AG09309 (cell line): ENCODE measurements around the gene TIGD4.
"Not testable (repeated sequence)": the region's sequence is repeated elsewhere in the genome, so short reads cannot be mapped to it uniquely, and the experiment has no call there.

Experiments
- DNase-seq: peaks from one replicate; pipeline ENCODE4 v3.0.0-alpha.2; 2010; ENCODE audit warnings: low read depth
- H3K4me3 ChIP-seq: 2 replicates; pipeline ENCODE4 v1.5.1; 2011; ENCODE audit warnings: mild to moderate bottlenecking, low read depth, low read length, moderate library complexity; ENCODE audit not compliant: control insufficient read depth
- CTCF ChIP-seq: IDR thresholded peaks from 2 replicates; pipeline ENCODE4 v1.5.1; 2011; ENCODE audit warnings: mild to moderate bottlenecking, low read depth, low read length, inconsistent platforms; ENCODE audit not compliant: insufficient read depth, control insufficient read depth; ENCODE audit errors: missing control alignments

The TIGD4 gene

DNA sequence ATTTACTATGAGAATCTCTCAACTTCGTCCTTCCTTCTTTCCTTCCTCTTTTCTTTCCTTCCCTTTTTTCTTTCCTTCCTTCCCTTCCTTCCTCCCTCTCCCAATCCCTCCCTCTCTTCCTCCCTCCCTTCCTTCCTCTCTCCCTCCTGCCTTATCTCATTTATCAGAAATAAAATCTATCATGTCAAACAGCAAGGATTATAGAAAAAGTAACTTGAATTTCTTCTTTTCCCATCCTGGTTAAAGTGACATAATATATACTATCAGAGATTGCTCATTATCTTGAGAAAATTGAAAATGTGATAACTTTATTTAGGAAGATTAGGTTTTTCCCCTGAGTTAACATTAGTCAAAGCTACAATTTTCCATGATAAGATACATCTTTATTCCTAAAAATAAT, 5.6 kb downstream of the TIGD4 start:
- H3K4me3 ChIP-seq, result no peak overlapping the region
- DNase-seq, result no peak
- no peak for TF ChIP-seq CTCF

DNA sequence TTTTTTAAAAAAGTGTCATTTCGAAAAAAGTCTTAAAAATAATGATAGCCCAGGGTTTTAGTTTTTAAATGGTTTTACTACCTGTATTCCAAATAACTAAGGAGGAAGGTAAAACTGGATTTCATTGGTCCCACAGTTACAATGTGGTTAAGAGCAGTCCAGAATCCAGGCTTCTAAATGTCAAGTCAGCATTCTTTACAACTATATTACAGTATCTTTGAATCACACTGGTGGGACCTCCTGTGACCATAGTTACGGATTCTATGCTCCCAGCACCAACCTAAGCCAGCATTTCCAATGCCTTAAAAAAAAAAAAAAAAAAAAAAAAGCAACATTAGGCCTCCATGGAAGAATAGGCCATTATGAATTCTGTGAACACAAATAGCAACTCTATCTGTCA, 6.2 kb downstream of the TIGD4 start:
- TF ChIP-seq CTCF, result no peak
- DNase-seq, result no peak
- no peak overlapping the region for H3K4me3 ChIP-seq

DNA sequence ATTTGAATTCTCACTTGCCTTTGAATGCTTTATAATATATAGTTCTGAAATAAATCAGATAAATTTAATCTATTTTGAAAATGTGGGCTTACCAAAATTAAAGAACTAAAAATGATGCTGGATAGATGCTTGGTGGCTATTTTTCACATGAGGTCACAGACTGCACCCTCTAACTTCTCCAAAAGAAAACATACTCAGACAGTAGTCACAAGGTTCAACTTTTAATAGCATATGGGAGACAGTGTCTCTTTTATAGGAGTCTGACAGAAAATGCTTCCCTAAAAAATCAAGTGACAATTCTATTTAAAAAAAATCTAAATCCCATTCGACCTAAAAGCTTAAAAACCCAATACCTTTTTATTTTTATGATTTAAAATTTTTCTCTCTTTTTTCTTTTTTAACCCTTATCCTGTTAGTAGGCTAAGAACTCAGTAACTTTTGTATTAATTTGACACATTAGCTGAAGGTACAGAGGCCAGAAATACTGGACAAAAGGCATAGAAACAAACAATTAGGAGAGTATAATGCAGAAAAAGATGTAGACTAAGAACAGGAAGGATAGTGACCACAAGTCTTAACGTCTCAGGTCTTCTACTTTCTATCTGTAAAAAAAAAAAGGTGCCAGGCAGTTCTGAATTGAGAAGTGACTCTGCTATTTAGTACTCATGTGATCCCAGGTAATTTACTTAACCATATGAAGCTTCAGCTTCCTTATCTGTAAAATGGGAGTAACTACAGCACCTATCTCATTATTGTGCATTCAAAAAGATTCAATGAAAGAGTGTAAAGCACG, 7.6 kb downstream of the TIGD4 start:
- H3K4me3 ChIP-seq, result no peak overlapping the region
- DNase-seq, result no peak
- TF ChIP-seq CTCF, result no peak

DNA sequence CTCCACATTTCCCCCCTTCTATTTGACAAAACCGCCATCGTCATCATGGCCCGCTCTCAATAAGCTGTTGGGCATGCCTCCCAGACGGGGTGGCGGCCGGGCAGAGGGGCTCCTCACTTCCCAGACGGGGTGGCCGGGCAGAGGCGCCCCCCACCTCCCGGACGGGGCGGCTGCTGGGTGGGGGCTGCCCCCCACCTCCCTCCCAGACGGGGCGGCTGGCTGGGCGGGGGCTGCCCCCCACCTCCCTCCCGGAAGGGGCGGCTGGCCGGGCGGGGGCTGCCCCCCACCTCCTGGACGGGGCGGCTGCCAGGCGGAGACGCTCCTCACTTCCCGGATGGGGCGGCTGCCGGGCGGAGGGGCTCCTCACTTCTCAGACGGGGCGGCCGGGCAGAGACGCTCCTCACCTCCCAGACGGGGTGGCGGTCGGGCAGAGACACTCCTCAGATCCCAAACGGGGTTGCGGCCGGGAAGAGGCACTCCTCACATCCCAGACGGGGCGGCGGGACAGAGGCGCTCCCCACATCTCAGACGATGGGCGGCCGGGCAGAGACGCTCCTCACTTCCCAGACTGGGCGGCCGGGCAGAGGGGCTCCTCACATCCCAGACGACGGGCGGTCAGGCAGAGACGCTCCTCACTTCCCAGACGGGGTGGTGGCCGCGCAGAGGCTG, 14.3 kb downstream of the TIGD4 start:
- not testable (repeated sequence) for H3K4me3 ChIP-seq, DNase-seq

GRCh38 chr4:152763796-152764195, 15.7 kb downstream of the TIGD4 start:
- no peak overlapping the region for H3K4me3 ChIP-seq
- TF ChIP-seq CTCF, result no peak
- no peak for DNase-seq

GRCh38 chr4:152748619-152749018, 30.9 kb downstream of the TIGD4 start:
- no peak for TF ChIP-seq CTCF
- no peak overlapping the region for H3K4me3 ChIP-seq
- no peak for DNase-seq

DNA sequence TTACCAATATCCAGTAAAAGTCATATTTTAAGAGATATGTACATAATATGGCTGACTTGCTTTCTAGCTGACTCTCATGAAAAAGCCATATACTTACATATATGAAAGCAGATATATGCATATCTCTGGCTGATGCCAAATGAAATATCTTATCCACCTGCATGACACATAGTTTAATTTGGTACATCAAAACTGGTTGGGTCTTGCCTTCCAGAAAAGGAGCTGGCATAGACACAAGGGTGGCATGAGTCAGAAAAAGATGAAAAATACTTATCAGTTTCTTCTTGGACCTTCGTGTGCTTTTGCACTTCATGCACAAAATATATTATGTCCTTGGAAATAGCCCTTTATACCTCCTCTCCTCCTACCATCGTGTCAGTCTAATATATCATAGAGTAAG, 32.1 kb downstream of the TIGD4 start:
- no peak for TF ChIP-seq CTCF
- H3K4me3 ChIP-seq, result no peak overlapping the region
- no peak for DNase-seq
